ENCODE measurements around the gene SBF2.

Gene SBF2

DNA sequence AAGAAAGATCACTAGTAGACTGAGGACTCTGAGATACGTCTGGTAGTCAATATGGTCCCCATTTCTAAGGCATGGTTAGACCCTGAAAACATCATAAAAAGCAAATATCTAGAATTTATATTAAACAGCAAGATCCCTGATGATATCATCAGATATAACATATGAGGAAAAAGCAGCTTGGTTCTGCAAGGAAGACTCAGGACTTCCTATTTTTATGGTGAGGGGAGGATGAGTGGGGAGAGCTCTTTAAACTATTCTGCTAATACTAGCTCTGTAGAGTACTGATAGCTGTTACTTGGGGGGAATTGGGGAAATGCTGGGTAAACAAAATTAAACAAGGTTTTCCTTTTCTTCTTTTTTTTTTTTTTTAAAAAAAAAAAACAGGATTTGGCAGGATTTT is 394.3 kb downstream of the SBF2 start:
- Histone ChIP-seq H3K4me3 (ENCODE audit: low read depth, low read length) (no peak overlapping the region), H3K9me3 (ENCODE audit: severe bottlenecking) (no peaks in the 10 kb centered on the region), H3K27me3 (ENCODE audit: insufficient read depth, low read depth, severe bottlenecking) (no peaks in the 10 kb centered on the region), H3K36me3 (no peaks in the 10 kb centered on the region; the same call in 1 of the 2 replicates), H3K27ac (no peak overlapping the region)
- TF ChIP-seq, protein P1, sequence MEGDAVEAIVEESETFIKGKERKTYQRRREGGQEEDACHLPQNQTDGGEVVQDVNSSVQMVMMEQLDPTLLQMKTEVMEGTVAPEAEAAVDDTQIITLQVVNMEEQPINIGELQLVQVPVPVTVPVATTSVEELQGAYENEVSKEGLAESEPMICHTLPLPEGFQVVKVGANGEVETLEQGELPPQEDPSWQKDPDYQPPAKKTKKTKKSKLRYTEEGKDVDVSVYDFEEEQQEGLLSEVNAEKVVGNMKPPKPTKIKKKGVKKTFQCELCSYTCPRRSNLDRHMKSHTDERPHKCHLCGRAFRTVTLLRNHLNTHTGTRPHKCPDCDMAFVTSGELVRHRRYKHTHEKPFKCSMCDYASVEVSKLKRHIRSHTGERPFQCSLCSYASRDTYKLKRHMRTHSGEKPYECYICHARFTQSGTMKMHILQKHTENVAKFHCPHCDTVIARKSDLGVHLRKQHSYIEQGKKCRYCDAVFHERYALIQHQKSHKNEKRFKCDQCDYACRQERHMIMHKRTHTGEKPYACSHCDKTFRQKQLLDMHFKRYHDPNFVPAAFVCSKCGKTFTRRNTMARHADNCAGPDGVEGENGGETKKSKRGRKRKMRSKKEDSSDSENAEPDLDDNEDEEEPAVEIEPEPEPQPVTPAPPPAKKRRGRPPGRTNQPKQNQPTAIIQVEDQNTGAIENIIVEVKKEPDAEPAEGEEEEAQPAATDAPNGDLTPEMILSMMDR (IDR thresholded peaks at IDR 0.05; ENCODE audit: low read depth, low read length), result no peak
- no peak for DNase-seq

DNA sequence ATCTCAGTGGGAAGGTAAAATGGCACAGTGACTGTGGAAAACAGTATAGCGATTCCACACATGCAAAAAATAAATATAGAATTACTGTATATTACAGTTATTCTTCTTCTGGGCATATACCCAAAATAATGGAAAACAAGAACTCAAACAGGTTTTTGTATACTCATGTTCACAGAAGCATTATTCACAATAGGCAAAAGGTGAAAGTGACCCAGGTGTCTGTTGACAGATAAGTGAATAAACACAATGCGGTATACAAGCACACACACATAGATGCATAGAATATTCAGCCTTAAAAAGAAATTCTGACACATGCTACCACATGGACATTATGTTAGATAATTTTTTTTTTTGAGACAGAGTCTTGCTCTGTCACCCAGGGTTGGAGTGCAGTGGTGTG is 397.1 kb downstream of the SBF2 start:
- Histone ChIP-seq H3K36me3 (no peaks in the 10 kb centered on the region; the same call in 1 of the 2 replicates), H3K27me3 (ENCODE audit: insufficient read depth, low read depth, severe bottlenecking) (no peaks in the 10 kb centered on the region), H3K4me3 (ENCODE audit: low read depth, low read length) (no peak overlapping the region), H3K27ac (no peak overlapping the region), H3K9me3 (ENCODE audit: severe bottlenecking) (no peaks in the 10 kb centered on the region)
- no peak for DNase-seq
- TF ChIP-seq, protein P1 (IDR thresholded peaks at IDR 0.05; ENCODE audit: low read depth, low read length), result no peak

GRCh38 chr11:9895006-9895405 is 399.0 kb downstream of the SBF2 start:
- TF ChIP-seq, protein P1 (IDR thresholded peaks at IDR 0.05; ENCODE audit: low read depth, low read length), result no peak
- Histone ChIP-seq H3K36me3 (no peaks in the 10 kb centered on the region; the same call in 1 of the 2 replicates), H3K27ac (no peak overlapping the region), H3K27me3 (ENCODE audit: insufficient read depth, low read depth, severe bottlenecking) (no peaks in the 10 kb centered on the region), H3K9me3 (ENCODE audit: severe bottlenecking) (no peaks in the 10 kb centered on the region), H3K4me3 (ENCODE audit: low read depth, low read length) (no peak overlapping the region)
- no peak for DNase-seq

- no peak overlapping the region for H3K27ac ChIP-seq
- DNase-seq, result no peak
- H3K36me3 ChIP-seq, result no peaks in the 10 kb centered on the region; the same call in 1 of the 2 replicates
- no peaks in the 10 kb centered on the region for H3K27me3 ChIP-seq (ENCODE audit: insufficient read depth, low read depth, severe bottlenecking)
- TF ChIP-seq, protein P1 (IDR thresholded peaks at IDR 0.05; ENCODE audit: low read depth, low read length), result no peak
- no peak overlapping the region for H3K4me3 ChIP-seq (ENCODE audit: low read depth, low read length)
- no peaks in the 10 kb centered on the region for H3K9me3 ChIP-seq (ENCODE audit: severe bottlenecking)
Measured at GRCh38 chr11:9893474-9893873, 400.5 kb downstream of the SBF2 start.

DNA sequence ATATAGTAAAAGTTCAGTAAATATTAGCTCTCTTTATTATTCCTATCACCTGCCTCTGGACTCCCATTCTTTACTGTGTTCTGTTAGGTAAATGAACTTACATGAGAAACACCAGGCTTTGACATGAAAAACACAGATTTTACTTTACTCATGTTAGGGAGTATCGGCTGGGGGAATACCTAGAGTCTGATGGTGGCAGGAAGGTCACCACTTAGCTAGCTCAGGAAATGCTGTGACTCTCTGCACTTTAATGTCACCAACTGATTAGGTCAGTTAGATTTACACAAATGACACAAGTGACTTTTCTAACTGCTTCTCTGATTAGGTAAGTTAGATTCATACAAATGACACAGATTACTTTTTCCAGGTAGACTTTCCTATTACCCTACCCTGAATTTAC is 405.1 kb downstream of the SBF2 start:
- H3K27ac ChIP-seq, result no peak overlapping the region
- DNase-seq, result no peak
- TF ChIP-seq, protein P1 (IDR thresholded peaks at IDR 0.05; ENCODE audit: low read depth, low read length), result no peak
- H3K27me3 ChIP-seq (ENCODE audit: insufficient read depth, low read depth, severe bottlenecking), result no peaks in the 10 kb centered on the region
- no peaks in the 10 kb centered on the region for H3K36me3 ChIP-seq
- H3K9me3 ChIP-seq (ENCODE audit: severe bottlenecking), result no peaks in the 10 kb centered on the region
- no peak overlapping the region for H3K4me3 ChIP-seq (ENCODE audit: low read depth, low read length)

- no peaks in the 10 kb centered on the region for H3K9me3 ChIP-seq (ENCODE audit: severe bottlenecking)
- no peak for DNase-seq
- no peaks in the 10 kb centered on the region for H3K36me3 ChIP-seq
- no peak overlapping the region for H3K27ac ChIP-seq
- TF ChIP-seq, protein P1 (IDR thresholded peaks at IDR 0.05; ENCODE audit: low read depth, low read length), result no peak
- H3K27me3 ChIP-seq (ENCODE audit: insufficient read depth, low read depth, severe bottlenecking), result no peaks in the 10 kb centered on the region
- no peak overlapping the region for H3K4me3 ChIP-seq (ENCODE audit: low read depth, low read length)
Measured at GRCh38 chr11:9887472-9887871, 406.5 kb downstream of the SBF2 start.

Data from WERI-Rb-1 (cell line).